ENCODE measurements around the gene TFAP2D.

TFAP2D gene

DNA sequence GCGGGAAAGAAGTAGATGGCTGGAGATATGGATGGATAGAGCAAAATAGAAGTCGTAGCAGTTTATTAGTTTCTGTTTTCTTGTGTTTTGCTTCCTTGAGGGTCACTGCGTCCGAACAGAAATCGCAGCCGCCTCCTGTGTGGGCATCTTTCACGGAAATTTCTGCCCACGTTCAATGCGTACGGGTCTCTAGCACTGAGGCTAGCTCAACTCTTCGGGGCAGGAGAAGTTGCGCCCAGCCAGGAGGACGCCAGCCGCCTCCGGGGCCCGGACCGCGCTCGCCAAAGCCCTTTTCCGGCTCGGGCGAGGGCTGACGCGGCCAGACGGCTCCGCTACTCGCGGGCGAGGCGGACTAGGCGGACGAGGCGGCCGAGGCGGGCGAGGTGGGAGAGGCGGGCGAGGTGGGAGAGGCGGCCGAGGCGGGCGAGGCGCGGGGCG, 106.2 kb downstream of the TFAP2D start:
- DNase-seq (ENCODE audit: low spot score): no peak

- no peak for DNase-seq (ENCODE audit: low spot score)
These were observed 106.9 kb downstream of the TFAP2D start for GRCh38 chr6:50819904-50820868.

DNA sequence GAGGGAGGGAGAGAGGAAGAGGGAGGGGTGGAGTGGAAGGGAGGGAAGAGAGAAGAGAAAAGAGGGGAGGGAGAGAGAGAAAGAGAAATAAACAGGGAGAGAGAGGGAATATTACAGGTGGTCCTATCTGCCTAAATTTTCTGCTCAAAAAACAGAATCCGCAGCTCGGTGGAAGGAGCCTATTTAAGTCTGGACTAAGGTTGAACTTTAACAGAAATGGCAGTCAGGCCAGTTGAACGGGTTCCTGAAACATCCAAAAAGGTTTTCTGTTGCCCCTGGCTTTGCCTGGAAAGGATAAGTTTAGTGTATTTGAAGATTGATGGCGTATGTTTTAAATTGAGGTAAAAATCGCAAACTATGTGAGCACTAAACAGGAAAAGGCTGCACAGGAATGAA, 107.5 kb downstream of the TFAP2D start:
- no peak for DNase-seq (ENCODE audit: low spot score)

DNA sequence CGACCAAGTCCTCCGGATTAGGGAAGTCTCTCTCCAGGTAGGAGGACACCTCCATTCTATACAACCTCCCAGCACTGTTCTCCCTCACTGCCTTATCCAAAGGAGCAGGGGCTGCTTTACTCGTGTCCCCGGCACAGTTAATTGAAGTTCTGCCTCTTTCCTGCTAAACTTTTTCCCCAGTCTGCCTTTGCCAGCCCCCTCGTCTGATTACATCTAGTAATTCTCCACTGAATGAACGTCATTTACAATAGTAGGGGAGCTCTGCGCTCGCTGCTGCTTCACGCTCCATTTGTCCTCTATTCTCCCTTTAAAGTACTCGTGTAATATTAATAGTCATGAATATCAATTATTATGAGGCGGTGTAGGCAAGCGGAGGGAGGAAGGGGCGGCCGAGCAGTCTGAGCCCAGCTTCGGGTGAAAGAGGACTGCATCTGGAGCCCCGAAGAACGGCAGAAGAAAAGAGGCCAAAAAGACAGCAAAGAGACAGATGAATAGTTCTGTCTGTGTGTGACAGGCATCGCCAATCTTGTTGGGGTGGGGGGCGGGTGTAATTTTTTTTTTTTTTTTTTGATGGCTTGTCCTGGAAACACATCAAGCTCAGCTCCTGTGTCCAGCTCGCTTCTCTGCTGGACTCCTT, 108.2 kb downstream of the TFAP2D start:
- DNase-seq (ENCODE audit: low spot score): no peak

DNA sequence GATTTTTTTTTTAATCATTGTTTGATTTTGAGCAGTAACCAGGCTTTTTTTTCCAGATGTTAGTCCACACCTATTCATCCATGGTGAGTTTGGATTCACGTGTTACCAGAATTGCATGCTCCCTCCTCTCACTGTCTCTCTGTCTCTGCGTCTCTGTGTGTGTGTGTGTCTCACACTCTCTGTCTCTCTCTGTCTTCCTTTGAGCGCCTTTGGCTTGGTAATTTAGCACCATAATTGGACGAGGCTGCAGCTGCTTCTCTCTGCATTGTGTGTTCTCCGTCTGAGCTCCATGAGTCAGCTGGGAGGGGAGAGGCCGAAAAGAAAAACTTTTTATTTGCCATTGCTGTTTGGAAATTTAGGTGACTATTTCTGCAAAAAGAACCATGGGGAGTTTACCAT, 108.8 kb downstream of the TFAP2D start:
- no peak for DNase-seq (ENCODE audit: low spot score)

Measured in Ammon's horn (tissue), 1 donor.